ENCODE measurements around the gene MTM1. TPM values are rescaled to one million over a fixed set of nuclear protein-coding genes. Genes with fewer than 3 reads are reported as not detected.

The MTM1 gene
- total RNA-seq, 3 donors from 2014 or later, result 14.7 to 17.3 (median 14.7) TPM

- H3K4me3 ChIP-seq, result no peak overlapping the region
- no peaks in the 10 kb centered on the region for H3K36me3 ChIP-seq
- H3K27me3 ChIP-seq, result peaks cover 0 to 3% of the 10 kb centered on the region in 2 donors
- intact Hi-C loops (cut with DNase I; ENCODE audit: low total_unique reads), result no loop called here
- no peaks in the 10 kb centered on the region for H3K9me3 ChIP-seq
- no peak for DNase-seq (ENCODE audit: low spot score in 2 of 2)
- H3K27ac ChIP-seq, result no peak overlapping the region
- TF ChIP-seq CTCF (IDR thresholded peaks at IDR 0.05), result no peak
- no peak for TF ChIP-seq POLR2A (IDR thresholded peaks at IDR 0.05)
- no peak for TF ChIP-seq POLR2AphosphoS5 (IDR thresholded peaks at IDR 0.05)
- no peaks in the 10 kb centered on the region for H3K4me1 ChIP-seq
Observed at GRCh38 chrX:150644422-150644821, 76.0 kb downstream of the MTM1 start.

- no peaks in the 10 kb centered on the region for H3K36me3 ChIP-seq
- intact Hi-C loops (cut with DNase I; ENCODE audit: low total_unique reads), result loop anchor here (2.0 kb wide), 1 partner anchor 67 kb away; no protein-coding TSS in a partner anchor
Observed at GRCh38 chrX:150647331-150647730, 78.9 kb downstream of the MTM1 start.

GRCh38 chrX:150648296-150648940 lies 80.0 kb downstream of the MTM1 start:
- Histone ChIP-seq H3K36me3 (no peaks in the 10 kb centered on the region), H3K27ac (no peak overlapping the region), H3K4me3 (no peak overlapping the region), H3K4me1 (no peaks in the 10 kb centered on the region), H3K9me3 (no peaks in the 10 kb centered on the region), H3K27me3 (peaks cover 0 to 4% of the 10 kb centered on the region in 2 donors)
- intact Hi-C loops (cut with DNase I; ENCODE audit: low total_unique reads), result no loop called here
- no peak for DNase-seq (ENCODE audit: low spot score in 2 of 2)
- no peak for TF ChIP-seq POLR2AphosphoS5 (IDR thresholded peaks at IDR 0.05)
- no peak for TF ChIP-seq CTCF (IDR thresholded peaks at IDR 0.05)
- TF ChIP-seq POLR2A (IDR thresholded peaks at IDR 0.05), result no peak

More at GRCh38 chrX:150647331-150647730, 78.9 kb downstream of the MTM1 start:
- no peak for DNase-seq (ENCODE audit: low spot score in 2 of 2)
- no peak overlapping the region for H3K27ac ChIP-seq
- TF ChIP-seq CTCF (IDR thresholded peaks at IDR 0.05) (no peak), POLR2A (IDR thresholded peaks at IDR 0.05) (no peak), POLR2AphosphoS5 (IDR thresholded peaks at IDR 0.05) (no peak)
- H3K4me3 ChIP-seq, result no peak overlapping the region
- no peaks in the 10 kb centered on the region for H3K27me3 ChIP-seq
- no peaks in the 10 kb centered on the region for H3K9me3 ChIP-seq
- no peaks in the 10 kb centered on the region for H3K4me1 ChIP-seq

GRCh38 chrX:150649096-150649870 lies 80.9 kb downstream of the MTM1 start:
- H3K9me3 ChIP-seq, result no peaks in the 10 kb centered on the region
- H3K36me3 ChIP-seq, result no peaks in the 10 kb centered on the region
- peaks cover 0 to 9% of the 10 kb centered on the region in 2 donors for H3K27me3 ChIP-seq
- TF ChIP-seq POLR2A (IDR thresholded peaks at IDR 0.05) (no peak), POLR2AphosphoS5 (IDR thresholded peaks at IDR 0.05) (no peak), CTCF (IDR thresholded peaks at IDR 0.05) (no peak)
- H3K4me3 ChIP-seq, result no peak overlapping the region
- intact Hi-C loops (cut with DNase I; ENCODE audit: low total_unique reads), result no loop called here
- DNase-seq (ENCODE audit: low spot score in 2 of 2), result no peak
- no peaks in the 10 kb centered on the region for H3K4me1 ChIP-seq
- H3K27ac ChIP-seq, result no peak overlapping the region

GRCh38 chrX:150651906-150652305 lies 83.5 kb downstream of the MTM1 start:
- intact Hi-C loops (cut with DNase I; ENCODE audit: low total_unique reads), result no loop called here
- no peak for DNase-seq (ENCODE audit: low spot score in 2 of 2)
- Histone ChIP-seq H3K4me3 (no peak overlapping the region), H3K27me3 (peaks cover 0 to 9% of the 10 kb centered on the region in 2 donors), H3K4me1 (no peaks in the 10 kb centered on the region), H3K27ac (no peak overlapping the region), H3K9me3 (no peaks in the 10 kb centered on the region), H3K36me3 (no peaks in the 10 kb centered on the region)
- TF ChIP-seq POLR2AphosphoS5 (IDR thresholded peaks at IDR 0.05) (no peak), CTCF (IDR thresholded peaks at IDR 0.05) (no peak), POLR2A (IDR thresholded peaks at IDR 0.05) (no peak)
